Natural killer cell (primary cell): ENCODE results near the gene DUSP3. TPM values are rescaled to one million over a fixed set of nuclear protein-coding genes. Genes with fewer than 3 reads are reported as not detected.

Source experiments
- ATAC-seq, 3 donors: fragments of 150-1000 bp in 2 of 3; fragments of 200-7000 bp in 1 of 3; cut with Tn5 transposase; 1 replicate in 1 of 3; 2 replicates in 2 of 3; pipeline ENCODE4 v1.10.0; 2021; ENCODE audit warnings: mild to moderate bottlenecking in 2 of 3, moderate library complexity in 2 of 3
- DNase-seq, 2 donors: peaks; one replicate each; pipeline versions ENCODE4 v3.0.0 to v3.0.0-alpha.2; 2013 to 2021; ENCODE audit warnings: mixed read lengths in 1 of 2
- H3K27ac ChIP-seq: one replicate; pipeline ENCODE4 v1.5.1; 2013; ENCODE audit warnings: mild to moderate bottlenecking, low read length
- H3K27me3 ChIP-seq: one replicate; pipeline ENCODE4 v1.6.1; 2013; ENCODE audit warnings: low read length; ENCODE audit not compliant: control insufficient read depth, insufficient read depth
- H3K36me3 ChIP-seq: one replicate; pipeline ENCODE4 v1.6.1; 2013; ENCODE audit warnings: low read length; ENCODE audit not compliant: control insufficient read depth, insufficient read depth
- H3K4me1 ChIP-seq: one replicate; pipeline ENCODE4 v1.6.1; 2013; ENCODE audit warnings: low read length; ENCODE audit not compliant: control insufficient read depth, insufficient read depth
- H3K4me3 ChIP-seq: one replicate; pipeline ENCODE4 v1.5.1; 2013; ENCODE audit warnings: low read length
- H3K9me3 ChIP-seq: one replicate; pipeline ENCODE4 v1.6.1; 2013; ENCODE audit warnings: low read length; ENCODE audit not compliant: control insufficient read depth, insufficient read depth
- H3K27ac Mint-ChIP-seq, 2 donors: one replicate each; pipeline ENCODE4 v1.8.0; 2022; ENCODE audit warnings: mild to moderate bottlenecking in 2 of 2, mixed read lengths in 2 of 2, moderate library complexity in 1 of 2
- H3K27me3 Mint-ChIP-seq, 2 donors: one replicate each; pipeline ENCODE4 v1.8.0; 2022; ENCODE audit warnings: low read depth in 2 of 2, mixed read lengths in 2 of 2
- H3K36me3 Mint-ChIP-seq: one replicate; pipeline ENCODE4 v1.8.0; 2022; ENCODE audit warnings: mixed read lengths
- H3K4me1 Mint-ChIP-seq, 2 donors: one replicate each; pipeline ENCODE4 v1.8.0; 2022; ENCODE audit warnings: mixed read lengths in 2 of 2
- H3K4me3 Mint-ChIP-seq: one replicate; pipeline ENCODE4 v1.8.0; 2022; ENCODE audit warnings: mild to moderate bottlenecking, moderate library complexity, mixed read lengths
- H3K9me3 Mint-ChIP-seq, 2 donors: one replicate each; pipeline ENCODE4 v1.8.0; 2022; ENCODE audit warnings: mixed read lengths in 2 of 2
- CTCF ChIP-seq: fragments of 200-600 bp; IDR thresholded peaks from one replicate; pipeline ENCODE4 v1.8.0; 2022; ENCODE audit warnings: antibody characterized with exemption
- WGBS: methylation state at CpG from one replicate; pipeline ENCODE4 v1.1.7; 2013; ENCODE audit warnings: missing lambda C conversion rate; ENCODE audit not compliant: insufficient coverage; 5-methylcytosine and 5-hydroxymethylcytosine counted together
- intact Hi-C: fragments of 100-400 bp; cut with micrococcal nuclease; formaldehyde crosslinking; loops from one replicate; pipeline ENCODE4 v1.14.2; 2022
- total RNA-seq, 4 donors: library from RNA; stranded (reverse); fragments of 120-200 nt in 1 of 4; gene quantifications; one replicate each; pipeline versions ENCODE4 v1.2.3 to v1.2.4, GENCODE V29; 2013 to 2022

Gene DUSP3
- total RNA-seq, 3 donors from 2014 or later (not counting 1 experiment from before 2014, with no cell fraction given): 6.3 to 15.9 (median 12.9) TPM

DNA sequence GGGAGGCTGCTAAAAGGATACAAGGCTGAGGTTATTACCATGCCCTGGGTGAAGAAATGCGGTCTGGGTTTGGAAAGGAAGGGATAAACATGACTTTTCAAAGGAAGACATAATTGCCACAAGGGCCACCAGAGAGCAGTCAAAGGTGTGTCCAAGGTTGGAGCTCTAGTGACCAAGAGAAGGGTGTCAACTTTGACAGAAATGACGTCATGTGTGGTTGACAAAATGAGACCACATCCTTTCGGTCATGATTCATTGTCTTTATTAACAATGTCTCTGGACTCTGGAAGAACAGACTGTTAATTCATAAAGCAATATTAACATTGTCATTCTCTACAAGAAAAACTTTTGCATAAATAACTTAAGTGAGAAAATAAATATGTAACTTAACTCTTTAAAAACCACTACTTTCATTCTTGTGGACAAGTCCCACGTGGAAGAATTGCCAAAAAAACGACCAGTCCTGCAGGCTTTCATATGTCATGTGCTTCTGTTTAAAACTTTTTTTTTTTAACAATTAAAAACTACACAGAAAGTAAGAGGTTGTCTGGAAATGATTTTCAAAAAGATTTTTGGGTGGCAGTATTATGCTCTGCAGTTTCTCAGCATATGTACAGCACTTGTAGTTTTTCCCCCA lies 25.2 kb downstream of the DUSP3 start:
- H3K36me3 Mint-ChIP-seq: no peaks in the 10 kb centered on the region
- TF ChIP-seq CTCF: no peak
- ATAC-seq: peak; percentile 66 to 85 (median 85)
- 31% methylated on average over 3 of the region's 5 CpGs for WGBS
- no peaks in the 10 kb centered on the region for H3K9me3 Mint-ChIP-seq
- peaks cover 30 to 41% of the 10 kb centered on the region in 2 donors for H3K4me1 Mint-ChIP-seq
- peaks cover 36% of the 10 kb centered on the region for H3K27me3 ChIP-seq
- H3K4me1 ChIP-seq: peaks cover 57% of the 10 kb centered on the region
- H3K4me3 Mint-ChIP-seq: peak overlapping the region; percentile 45
- no peak overlapping the region for H3K27ac ChIP-seq
- no peaks in the 10 kb centered on the region for H3K9me3 ChIP-seq
- H3K27ac Mint-ChIP-seq: peak overlapping the region; percentile 9 to 82
- intact Hi-C loops: loop anchor here (1.0 kb wide), 1 partner anchor 52 kb away; no protein-coding TSS in a partner anchor
- H3K4me3 ChIP-seq: no peak overlapping the region
- H3K27me3 Mint-ChIP-seq: peaks cover 37 to 56% of the 10 kb centered on the region in 2 donors
- no peaks in the 10 kb centered on the region for H3K36me3 ChIP-seq
- peak in 1 of 2 donors; percentile 51 for DNase-seq

DNA sequence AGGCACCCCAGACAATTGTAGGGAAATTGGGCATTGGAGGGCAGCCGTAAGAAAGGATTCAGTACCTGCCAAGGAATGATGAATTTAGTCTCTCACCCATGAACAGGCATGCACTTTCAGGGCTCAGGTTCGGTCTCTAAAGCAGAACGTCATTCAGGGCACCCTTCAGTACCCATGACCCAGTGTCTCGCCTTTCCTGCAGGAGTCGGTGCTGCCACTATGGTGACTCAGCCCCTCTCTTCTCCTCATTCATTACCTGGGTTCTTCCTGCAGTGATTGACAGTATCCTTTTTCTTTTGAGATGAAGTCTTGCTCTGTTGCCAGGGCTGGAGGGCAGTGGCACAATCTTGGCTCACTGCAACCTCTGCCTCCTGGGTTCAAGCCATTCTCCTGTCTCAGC lies 28.6 kb downstream of the DUSP3 start:
- Mint-ChIP-seq H3K36me3 (no peaks in the 10 kb centered on the region), H3K4me3 (no peak overlapping the region), H3K27ac (no peak overlapping the region), H3K27me3 (peaks cover 35 to 47% of the 10 kb centered on the region in 2 donors), H3K9me3 (no peaks in the 10 kb centered on the region), H3K4me1 (peaks cover 25 to 28% of the 10 kb centered on the region in 2 donors)
- Histone ChIP-seq H3K36me3 (no peaks in the 10 kb centered on the region), H3K27me3 (peaks cover 6% of the 10 kb centered on the region), H3K4me1 (peaks cover 26% of the 10 kb centered on the region), H3K9me3 (no peaks in the 10 kb centered on the region), H3K27ac (no peak overlapping the region), H3K4me3 (no peak overlapping the region)
- ATAC-seq: no peak
- WGBS: 80% methylated on average over 5 of the region's 5 CpGs
- intact Hi-C loops: no loop called here
- no peak for DNase-seq
- TF ChIP-seq CTCF: no peak

- H3K27ac Mint-ChIP-seq: no peak overlapping the region
- H3K36me3 Mint-ChIP-seq: no peaks in the 10 kb centered on the region
- H3K4me1 ChIP-seq: no peaks in the 10 kb centered on the region
- no peak for DNase-seq
- ATAC-seq: no peak
- intact Hi-C loops: no loop called here
- no peak overlapping the region for H3K4me3 Mint-ChIP-seq
- no peak for TF ChIP-seq CTCF
- WGBS: 0% methylated on average over 2 of the region's 6 CpGs
- H3K9me3 ChIP-seq: no peaks in the 10 kb centered on the region
- no peaks in the 10 kb centered on the region for H3K27me3 ChIP-seq
- no peaks in the 10 kb centered on the region for H3K4me1 Mint-ChIP-seq
- H3K36me3 ChIP-seq: no peaks in the 10 kb centered on the region
- no peak overlapping the region for H3K27ac ChIP-seq
- H3K9me3 Mint-ChIP-seq: no peaks in the 10 kb centered on the region
- H3K4me3 ChIP-seq: no peak overlapping the region
- peaks cover 46 to 50% of the 10 kb centered on the region in 2 donors for H3K27me3 Mint-ChIP-seq
These were observed 33.2 kb downstream of the DUSP3 start for GRCh38 chr17:43745541-43745940.

DNA sequence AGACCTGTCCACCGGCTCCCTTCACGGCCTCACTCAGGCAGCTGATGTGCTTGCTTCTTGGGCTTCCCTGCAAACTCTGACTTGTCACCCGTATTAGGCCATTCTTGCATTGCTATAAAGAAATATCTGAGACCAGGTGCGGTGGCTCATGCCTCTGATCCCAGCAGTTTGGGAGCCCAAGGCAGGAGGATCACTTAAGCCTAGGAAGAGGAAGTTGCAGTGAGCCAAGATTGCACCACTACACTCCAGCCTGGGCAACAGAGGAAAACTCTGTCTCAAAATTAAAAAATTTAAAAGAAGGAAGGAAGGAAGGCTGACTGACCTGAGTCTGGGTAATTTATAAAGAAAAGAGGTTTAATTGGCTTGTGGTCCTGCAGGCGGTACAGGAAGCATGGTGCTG lies 37.1 kb downstream of the DUSP3 start:
- Histone ChIP-seq H3K36me3 (no peaks in the 10 kb centered on the region), H3K4me3 (no peak overlapping the region), H3K4me1 (no peaks in the 10 kb centered on the region), H3K9me3 (no peaks in the 10 kb centered on the region), H3K27me3 (no peaks in the 10 kb centered on the region), H3K27ac (no peak overlapping the region)
- Mint-ChIP-seq H3K9me3 (no peaks in the 10 kb centered on the region), H3K4me1 (no peaks in the 10 kb centered on the region), H3K36me3 (no peaks in the 10 kb centered on the region), H3K27ac (no peak overlapping the region), H3K27me3 (peaks cover 43 to 44% of the 10 kb centered on the region in 2 donors), H3K4me3 (no peak overlapping the region)
- 89% methylated on average over 5 of the region's 5 CpGs for WGBS
- intact Hi-C loops: no loop called here
- no peak for DNase-seq
- ATAC-seq: no peak
- TF ChIP-seq CTCF: no peak
